Skin epidermis (tissue), 12 donors: ENCODE results near the gene TEX28.
"Not testable (repeated sequence)": the region's sequence is repeated elsewhere in the genome, so short reads cannot be mapped to it uniquely, and the experiment has no call there.

ENCODE experiments used
- H3K27ac ChIP-seq, 21 experiments: fragments of 200-600 bp; sonication (generic) in 11 of 21; one replicate each; pipeline ENCODE4 v1.5.0; 2020; ENCODE audit warnings: mild to moderate bottlenecking in 3 of 21, inconsistent platforms in 2 of 21, moderate library complexity in 2 of 21
- H3K4me3 ChIP-seq, 7 experiments: fragments of 200-600 bp; sonication (generic) in 2 of 7; one replicate each; pipeline ENCODE4 v1.5.0; 2020; ENCODE audit warnings: inconsistent platforms in 2 of 7, mild to moderate bottlenecking in 2 of 7, moderate library complexity in 1 of 7

TEX28 gene

DNA sequence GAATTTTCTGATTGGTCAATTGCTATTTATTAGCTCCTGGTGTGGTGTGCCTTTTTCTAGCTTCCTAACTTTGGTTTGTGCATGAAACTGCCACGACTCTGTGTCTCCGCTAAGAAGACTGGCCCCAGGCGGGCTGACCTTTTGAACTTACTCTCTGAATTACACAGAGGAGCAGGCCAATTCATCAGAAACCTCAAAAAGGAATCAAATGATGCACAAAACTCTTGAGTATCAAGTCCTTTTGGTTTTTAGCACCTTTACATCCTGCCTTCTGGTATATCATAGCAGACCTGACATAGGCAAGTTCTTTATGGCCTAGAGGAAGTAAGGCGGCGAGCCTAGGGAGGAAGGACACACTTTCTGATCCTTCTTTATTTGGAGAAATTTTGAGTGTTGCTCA is 18.2 kb upstream of the TEX28 start:
- H3K27ac ChIP-seq: no peak overlapping the region
- no peak overlapping the region for H3K4me3 ChIP-seq

DNA sequence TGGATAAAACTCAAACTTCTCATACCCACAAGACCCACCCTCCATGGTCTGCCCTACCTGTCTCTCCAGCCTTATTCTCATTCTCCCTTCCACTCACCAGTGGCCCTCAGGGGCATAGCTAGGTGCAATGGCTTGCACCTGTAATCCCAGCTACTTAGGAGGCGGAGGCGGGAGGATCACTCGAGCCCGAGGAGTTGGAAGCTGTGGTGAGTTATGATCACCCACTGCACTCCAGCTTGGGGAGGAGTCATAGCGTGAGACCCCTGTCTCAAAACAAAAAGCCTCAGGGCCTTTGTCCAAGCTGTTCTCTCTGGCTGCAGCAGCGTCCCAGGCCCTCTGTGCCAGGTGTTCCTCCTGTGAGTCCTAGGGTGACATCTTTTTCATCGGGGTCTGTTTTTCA is 17.2 kb upstream of the TEX28 start:
- Histone ChIP-seq H3K4me3 (no peak overlapping the region), H3K27ac (no peak overlapping the region)

DNA sequence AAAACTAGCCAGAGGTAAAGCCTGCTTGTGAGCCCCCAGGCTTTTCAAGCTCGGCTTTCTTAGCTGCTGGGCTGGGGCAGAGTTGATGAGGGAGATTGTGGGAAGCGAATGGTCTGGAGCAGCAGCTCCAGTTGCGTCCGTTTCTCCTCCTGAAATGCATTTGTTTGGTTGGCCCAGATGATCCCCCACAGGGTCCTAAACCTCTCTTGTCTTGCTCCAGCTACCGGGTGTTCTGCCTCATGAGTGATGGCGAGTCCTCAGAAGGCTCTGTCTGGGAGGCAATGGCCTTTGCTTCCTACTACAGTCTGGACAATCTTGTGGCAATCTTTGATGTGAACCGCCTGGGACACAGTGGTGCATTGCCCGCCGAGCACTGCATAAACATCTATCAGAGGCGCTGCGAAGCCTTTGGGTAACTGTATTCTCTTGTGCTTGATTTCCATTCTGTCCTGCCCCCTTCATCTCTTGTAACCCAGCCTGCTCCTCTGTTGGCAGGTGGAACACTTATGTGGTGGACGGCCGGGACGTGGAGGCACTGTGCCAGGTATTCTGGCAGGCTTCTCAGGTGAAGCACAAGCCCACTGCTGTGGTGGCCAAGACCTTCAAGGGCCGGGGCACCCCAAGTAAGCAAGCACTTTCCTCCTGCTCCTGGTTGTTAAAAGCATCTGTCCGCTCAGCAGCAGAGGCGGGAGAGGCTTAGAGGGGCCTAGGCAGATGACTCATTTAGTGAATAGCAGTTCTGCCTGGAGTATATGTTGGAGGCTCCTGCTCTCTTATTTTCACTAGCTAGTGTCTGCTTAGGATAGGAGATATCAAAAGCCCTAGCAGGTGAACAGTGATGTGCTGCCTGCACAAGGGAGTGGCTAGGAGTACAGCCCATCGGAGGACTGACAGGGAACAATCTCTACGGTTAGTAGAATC is 16.0 kb upstream of the TEX28 start:
- no peak overlapping the region for H3K27ac ChIP-seq
- H3K4me3 ChIP-seq: no peak overlapping the region

DNA sequence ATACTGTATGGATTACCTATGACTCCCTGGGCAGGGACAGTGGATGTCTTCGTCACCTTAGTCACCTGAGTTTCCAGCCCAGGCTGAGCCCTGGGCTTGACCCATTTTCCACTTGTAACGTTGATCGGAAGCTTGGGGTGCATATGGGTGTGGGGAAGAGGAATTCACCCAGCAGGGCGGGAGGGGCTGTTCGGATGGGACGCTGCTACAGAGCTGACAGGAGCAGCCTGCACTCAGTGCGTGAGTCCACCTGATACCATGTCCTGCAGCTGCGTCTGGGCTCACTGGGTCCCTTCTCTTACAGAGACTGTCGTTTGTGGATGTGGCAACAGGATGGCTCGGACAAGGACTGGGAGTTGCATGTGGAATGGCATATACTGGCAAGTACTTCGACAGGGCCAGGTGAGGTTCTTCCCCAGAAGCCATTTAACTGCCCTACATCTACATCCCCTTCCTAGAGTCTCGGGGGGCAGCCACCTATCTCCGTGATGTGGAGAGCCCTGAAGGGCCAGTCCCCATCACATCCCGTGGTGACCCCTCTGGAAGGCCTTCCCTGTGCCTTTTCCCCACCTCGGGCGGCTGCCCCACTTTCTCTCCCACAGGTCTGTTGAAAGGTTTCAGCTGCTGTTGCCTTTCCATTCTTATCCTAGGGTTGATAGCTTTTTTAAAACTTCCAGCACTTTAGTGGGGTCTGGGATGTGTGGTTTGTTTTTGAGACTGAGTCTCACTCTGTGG is 14.3 kb upstream of the TEX28 start:
- H3K27ac ChIP-seq: no peak overlapping the region
- H3K4me3 ChIP-seq: no peak overlapping the region

DNA sequence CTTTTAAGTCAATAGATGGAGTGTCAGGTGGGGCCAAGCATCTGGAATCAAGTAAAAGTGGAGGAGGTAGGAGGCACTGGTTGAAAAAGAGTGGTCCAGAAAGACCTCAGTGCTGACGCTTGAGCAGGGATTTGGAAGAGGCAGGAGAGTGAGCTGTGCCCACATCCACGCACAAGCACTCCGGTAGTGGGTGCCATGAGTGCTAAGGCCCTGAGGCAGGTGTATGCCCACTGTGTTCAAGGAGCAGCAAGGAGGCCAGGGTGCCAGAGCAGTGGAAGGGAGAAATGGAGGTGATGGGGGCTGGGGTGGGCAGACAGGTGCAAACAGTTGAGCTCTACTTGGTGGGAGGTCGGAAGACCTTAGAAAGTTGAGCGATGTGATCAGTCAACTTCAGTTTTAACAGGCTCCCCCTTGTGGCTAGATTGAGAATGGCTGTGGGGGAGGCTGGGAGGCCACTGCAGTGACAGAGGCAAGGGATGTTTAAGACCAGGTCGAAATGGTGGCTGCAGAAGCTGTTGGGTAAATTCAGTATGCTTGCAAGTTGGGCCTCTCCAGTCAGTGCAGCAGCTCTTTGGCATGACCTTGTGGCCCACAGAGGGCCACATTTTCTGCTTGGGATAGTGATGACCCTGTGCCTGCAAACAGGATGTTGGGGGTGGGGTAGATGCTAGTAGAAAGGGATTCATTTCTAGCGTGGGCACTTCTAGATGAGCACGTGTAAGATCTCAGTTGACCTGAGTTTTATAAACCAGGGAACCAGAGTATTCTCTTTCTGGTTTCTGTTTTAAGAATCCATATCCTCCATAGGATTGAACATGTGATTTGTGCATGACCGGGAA is 13.4 kb upstream of the TEX28 start:
- Histone ChIP-seq H3K27ac (no peak overlapping the region), H3K4me3 (no peak overlapping the region)

DNA sequence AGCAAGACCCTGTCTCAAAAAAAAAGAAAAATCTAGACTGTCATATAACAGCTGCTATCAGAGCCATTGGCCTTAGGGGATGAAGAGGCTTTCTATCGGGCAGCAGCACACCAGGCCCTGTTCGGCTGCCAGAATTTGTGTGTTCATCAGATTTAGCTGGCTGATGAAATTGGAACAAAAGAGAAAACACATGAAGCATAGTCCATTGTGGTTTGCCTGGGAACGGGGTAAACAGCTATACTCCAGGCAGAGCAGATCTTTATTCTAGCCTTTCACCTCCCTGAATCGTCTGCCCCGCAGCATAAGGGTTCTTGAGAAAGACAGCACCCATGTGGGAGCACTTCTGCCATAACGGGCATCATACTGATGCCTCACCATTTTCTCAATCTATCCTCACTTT is 12.3 kb upstream of the TEX28 start:
- H3K27ac ChIP-seq: no peak overlapping the region

DNA sequence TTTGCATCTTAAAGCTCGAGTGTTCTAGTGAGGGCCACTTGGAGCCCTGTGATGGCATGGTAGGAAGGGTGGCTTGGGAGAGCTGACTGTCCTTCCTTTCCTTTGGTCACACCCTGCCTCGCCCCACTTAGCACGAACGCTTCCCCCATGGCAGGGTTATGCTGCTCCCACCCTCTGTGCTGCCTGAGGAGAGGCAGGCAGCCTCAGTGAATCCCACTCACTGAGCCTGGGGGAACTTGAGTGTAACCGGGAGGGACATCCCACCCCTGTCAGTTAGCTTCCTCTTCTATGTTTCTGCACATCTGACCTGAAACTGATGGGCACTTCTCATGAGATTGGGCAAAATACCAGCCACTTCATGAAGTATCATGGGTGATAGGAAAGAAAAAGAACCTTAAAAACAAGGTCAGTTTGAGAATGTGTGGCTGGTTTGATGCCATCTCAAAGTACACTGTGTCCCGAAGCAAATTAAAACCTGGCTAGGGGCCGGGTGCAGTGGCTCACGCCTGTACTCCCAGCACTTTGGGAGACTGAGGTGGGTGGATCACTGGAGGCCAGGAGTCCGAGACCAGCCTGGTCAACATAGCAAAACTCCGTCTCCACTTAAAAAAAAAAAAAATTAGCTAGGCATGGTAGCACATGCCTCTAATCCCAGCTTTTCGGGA is 10.7 kb upstream of the TEX28 start:
- H3K4me3 ChIP-seq: no peak overlapping the region
- no peak overlapping the region for H3K27ac ChIP-seq

More for the DNA sequence above, 12.3 kb upstream of the TEX28 start:
- no peak overlapping the region for H3K4me3 ChIP-seq

DNA sequence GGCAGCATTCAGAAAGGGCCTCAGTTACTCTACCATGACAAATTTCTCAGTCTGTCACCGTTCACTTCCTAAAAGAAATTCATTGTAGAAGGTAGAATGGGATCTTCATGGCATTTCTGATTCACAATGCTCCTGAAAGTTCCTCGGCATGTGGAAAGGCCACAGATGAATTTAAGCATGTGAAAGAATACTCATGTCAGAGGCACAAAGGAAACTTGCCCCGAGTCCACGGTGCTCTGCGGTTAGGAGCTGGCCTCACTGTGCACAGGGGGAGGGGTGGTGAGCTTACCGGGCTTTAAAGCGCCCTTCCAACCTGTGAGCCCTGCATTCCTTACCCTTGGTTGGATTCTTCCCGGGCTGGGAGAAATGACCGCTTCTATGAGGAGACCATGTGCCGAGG is 9.9 kb upstream of the TEX28 start:
- H3K27ac ChIP-seq: no peak overlapping the region
- H3K4me3 ChIP-seq: no peak overlapping the region

DNA sequence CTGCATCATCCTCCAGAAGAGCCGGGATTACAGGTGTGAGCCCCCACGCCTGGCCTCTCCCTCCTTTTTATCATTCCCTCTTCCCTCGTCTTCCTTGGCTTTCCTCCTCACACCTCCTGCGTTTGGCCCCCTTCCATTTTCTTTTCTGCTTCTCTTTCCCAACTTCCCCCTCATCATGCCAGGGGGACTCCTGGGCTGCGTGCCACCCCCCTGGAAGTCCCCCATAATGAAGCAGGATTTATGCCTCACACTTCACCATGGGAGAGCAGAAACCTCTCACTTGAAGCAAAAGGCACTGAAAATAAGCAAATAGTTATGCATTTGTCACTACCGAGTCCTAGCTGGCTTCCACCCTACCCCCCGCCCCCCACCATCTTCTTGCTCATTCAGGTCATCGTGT is 8.6 kb upstream of the TEX28 start:
- H3K27ac ChIP-seq: no peak overlapping the region
- no peak overlapping the region for H3K4me3 ChIP-seq

DNA sequence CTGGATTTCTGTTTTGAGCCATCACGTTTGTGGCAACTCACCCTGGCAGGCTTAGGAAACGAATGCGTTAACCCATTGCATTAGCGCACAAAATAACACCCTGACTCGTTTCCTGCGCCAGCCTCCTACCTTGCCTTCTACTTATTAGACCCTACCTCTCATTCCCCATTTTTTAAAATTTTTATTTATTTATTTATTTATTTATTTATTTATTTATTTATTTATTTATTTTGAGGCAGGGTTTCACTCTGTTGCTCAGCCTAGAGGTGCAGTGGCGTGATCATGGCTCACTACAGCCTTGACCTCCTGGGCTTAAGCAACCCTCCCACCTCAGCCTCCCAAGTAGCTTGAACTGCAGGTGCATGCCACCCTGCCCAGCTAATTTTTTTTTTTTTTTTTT is 8.1 kb upstream of the TEX28 start:
- not testable (repeated sequence) for H3K27ac ChIP-seq, H3K4me3 ChIP-seq

DNA sequence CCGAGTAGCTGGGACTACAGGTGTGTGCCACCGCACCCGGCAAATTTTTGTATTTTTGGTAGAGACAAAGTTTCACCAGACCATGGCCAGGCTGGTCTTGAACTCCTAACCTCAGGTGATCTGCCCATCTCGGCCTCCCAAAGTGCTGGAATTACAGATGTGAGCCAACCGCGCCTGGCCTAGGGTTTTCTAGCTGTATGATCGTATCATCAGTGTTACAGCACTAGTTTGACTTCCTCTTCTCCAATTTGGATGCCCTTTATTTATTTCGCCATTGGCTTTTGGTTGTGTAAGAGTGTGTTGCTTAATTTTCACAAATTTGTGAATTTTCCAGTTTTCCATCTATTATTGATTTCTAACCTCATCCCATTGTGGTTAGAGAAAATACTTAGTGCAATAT is 5.9 kb upstream of the TEX28 start:
- H3K4me3 ChIP-seq: no peak overlapping the region

DNA sequence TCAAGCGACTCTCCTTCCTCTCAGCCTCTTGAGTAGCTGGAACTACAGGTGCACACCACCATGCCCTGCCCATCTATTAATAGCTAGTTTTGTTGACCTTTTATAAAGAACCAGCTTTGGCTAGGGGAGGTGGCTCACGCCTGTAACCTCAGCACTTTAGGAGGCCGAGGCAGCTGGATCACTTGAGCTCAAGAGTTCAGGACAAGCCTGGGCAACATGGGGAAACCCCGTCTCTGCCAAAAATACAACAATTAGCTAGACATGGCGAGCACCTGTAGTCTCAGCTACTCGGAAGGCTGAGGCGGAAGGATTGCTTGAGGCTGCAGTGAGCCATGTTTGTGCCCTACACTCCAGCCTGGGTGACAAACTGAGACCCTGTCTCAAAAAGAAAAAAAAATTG is 3.4 kb upstream of the TEX28 start:
- H3K27ac ChIP-seq: no peak overlapping the region
- H3K4me3 ChIP-seq: no peak overlapping the region

More for the DNA sequence above, 5.9 kb upstream of the TEX28 start:
- no peak overlapping the region for H3K27ac ChIP-seq

DNA sequence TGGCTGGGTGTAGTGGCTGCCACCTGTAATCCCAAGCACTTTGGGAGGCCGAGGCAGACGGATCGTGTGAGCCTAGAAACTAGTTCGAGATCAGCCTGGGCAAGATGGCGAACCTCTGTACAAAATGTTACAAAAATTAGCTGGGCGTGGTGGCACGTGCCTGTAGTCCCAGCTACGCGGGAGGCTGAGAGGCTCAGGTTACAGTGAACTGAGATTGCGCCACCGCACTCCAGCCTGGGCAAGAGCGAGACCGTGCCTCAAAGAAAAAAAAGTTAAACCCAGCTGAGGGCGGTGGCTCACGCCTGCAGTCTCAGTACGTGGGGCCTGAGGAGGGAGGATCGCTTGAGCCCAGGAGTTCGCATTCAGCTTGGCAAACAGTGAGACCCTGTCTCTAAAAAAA is 1.8 kb upstream of the TEX28 start:
- Histone ChIP-seq H3K4me3 (no peak overlapping the region), H3K27ac (no peak overlapping the region)

DNA sequence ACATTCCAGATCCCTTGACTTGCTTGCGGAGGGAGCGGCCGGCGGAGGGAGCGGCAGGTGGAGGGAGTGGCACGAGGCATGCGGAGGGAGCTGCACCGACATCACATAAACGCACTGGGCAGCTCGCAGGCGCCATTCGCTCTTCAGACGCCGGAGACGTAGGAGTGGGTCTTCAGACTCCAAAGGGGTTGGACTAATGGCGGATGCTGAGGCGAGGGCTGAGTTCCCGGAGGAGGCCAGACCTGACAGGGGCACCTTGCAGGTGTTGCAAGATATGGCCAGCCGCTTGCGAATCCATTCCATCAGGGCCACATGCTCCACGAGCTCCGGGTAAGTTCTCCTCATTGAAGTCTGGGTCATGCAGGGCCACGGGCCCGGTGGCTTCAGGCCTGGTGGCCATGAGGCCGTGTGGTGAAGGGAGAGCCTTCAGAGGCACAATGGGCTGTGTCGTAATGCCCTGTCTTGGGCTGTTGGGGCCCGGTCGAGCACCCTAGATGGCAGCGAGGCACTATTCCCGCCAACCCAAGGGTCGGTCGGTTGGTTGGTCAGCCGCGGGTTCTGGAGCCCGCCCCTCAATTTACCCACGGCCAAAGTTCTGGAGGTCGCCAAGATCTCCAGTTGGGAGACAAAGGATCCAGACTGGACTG is 863 bp upstream of the TEX28 start, which contains the start of gene TKTL1:
TSS of gene TKTL1 (plus strand) at position 132 of the 647 bp plus-strand sequence. CDS start at position 197, 65 bp downstream.
- Histone ChIP-seq H3K4me3 (no peak within 1 kb of the TSS), H3K27ac (no peak within 1 kb of the TSS)

DNA sequence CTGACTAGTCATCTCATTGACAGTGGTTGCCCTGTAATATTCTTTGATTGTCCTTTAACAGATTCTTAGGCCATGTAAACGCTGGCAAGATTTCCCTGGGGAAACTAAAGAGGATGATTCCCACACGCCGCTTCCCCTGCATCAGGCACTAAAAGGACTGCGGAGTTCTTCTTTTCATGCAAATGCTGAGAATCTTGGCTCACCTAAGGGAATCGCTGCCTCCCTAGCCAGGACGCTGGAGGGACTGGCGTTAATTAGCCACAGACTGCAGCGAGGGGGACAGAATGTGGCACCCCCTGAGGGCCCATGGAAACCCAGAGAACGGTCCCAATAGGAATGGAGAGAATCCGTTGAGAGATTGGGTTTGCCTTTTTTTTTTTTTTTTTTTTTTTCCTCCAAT is 8.5 kb downstream of the TEX28 start:
- not testable (repeated sequence) for H3K27ac ChIP-seq, H3K4me3 ChIP-seq

DNA sequence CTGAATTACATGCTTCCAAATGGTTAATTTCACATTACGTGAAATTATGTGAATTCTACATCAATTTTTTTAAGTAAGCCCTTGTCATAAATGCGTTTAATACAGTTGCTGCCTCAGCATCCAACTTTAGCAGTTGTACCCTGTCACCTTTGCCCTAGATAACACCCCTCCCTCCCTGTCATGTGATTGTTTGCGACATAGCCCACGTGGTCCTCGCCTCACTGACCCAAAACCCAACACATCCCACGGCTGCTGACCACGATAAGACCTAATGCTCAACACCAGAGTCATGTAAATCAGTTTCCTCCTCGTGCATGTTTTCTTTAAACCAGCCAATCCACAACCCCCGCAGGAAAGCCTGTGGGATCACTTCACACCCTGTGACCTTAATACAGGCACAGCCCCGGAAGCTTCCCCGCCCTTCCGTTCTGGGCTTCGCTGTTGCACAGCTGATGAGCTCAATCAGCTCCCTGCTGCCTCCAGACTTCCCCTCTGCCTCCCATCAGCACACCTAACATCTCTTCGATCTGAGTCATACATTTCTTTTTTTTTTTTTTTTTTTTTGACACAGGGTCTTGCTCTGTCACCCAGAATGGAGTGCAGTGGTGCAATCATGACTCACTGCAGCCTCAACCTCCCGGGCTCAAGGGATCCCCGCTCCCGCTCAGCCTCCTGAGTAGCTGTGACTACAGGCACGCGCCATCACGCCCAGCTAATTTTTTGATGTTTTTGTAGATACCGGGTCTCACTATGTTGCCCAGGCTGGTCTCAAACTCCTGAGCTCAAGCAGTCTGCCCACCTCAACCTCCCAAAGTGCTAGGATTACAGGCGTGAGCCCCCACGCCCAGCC is 10.2 kb downstream of the TEX28 start:
- not testable (repeated sequence) for H3K27ac ChIP-seq

DNA sequence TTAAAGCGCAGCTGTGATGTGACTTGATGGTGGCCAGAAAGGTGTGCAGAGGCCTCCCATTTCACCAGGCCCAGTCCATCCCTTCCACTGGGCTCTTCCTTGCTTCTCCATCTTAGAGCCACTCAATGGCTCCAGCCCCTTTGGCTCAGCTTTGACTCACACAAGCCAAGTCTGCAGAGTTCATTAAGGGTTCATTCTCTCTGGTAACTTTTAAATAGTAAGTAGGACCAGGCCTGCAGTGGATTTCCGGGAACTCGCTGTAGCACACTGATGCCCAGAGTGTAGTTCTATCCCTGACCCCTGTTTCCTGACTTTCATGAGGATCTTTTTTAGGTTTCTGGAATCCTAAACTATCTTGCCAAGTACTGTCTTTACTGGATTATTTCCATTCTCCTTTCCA is 25.7 kb downstream of the TEX28 start:
- H3K27ac ChIP-seq, H3K4me3 ChIP-seq: not testable (repeated sequence)

More for the DNA sequence above, 10.2 kb downstream of the TEX28 start:
- not testable (repeated sequence) for H3K4me3 ChIP-seq

DNA sequence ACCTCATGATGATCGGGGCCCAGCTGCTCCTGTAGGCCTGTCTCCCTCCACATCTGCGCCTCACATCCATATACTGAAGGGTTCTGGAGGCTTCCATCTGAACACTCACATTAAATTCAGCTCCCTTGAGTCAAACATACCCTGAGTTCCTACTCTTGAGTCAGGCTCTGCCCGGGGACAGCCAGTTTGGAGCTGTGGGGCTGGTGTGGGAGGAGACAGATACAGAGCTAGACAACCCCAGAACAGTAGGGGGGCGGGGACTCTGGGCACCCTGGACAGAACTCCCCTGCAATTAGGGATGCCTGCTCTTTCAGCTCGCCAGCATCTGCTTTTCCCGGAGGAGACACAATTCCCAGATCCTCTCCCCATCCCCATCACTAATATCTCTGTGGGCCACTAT is 31.9 kb downstream of the TEX28 start:
- H3K4me3 ChIP-seq, H3K27ac ChIP-seq: not testable (repeated sequence)
